Caco-2 (cell line): Measurements from ENCODE around the gene SMPX. TPM values are rescaled to one million over a fixed set of nuclear protein-coding genes. Genes with fewer than 3 reads are reported as not detected.

Experiments used
- BruUV-seq: library from RNA; stranded (reverse); fragments of 400-500 nt; replicated peaks from 2 replicates; lab custom pipeline; 2021; lab: Mats Ljungman, UMichigan
- CTCF ChIA-PET: fragments of 300-600 bp; sonication (Branson Sonifier 250); formaldehyde crosslinking; loops from one replicate; lab custom pipeline; 2022; ENCODE audit warnings: antibody characterized with exemption; lab: Charles Lee
- POLR2A ChIA-PET: fragments of 300-600 bp; sonication (Branson Sonifier 250); formaldehyde crosslinking; loops from one replicate; lab custom pipeline; 2022; ENCODE audit warnings: antibody characterized with exemption; lab: Charles Lee
- DNase-seq, 2 experiments: peaks; one replicate each; pipeline versions ENCODE4 v3.0.0 to v3.0.0-alpha.2; 2020 to 2022
- H3K27me3 ChIP-seq: replicated peaks from 2 replicates; pipeline ENCODE4 v1.6.0; 2011; ENCODE audit warnings: low read length; ENCODE audit not compliant: control insufficient read depth, insufficient read depth
- H3K36me3 ChIP-seq: 2 replicates; pipeline ENCODE4 v1.5.1; 2011; ENCODE audit warnings: low read length; ENCODE audit not compliant: control insufficient read depth, insufficient read depth
- H3K4me1 ChIP-seq: fragments of 250-450 bp; sonication (Bioruptor Pico); 2 replicates; pipeline ENCODE4 v1.5.1; 2020; ENCODE audit warnings: mild to moderate bottlenecking
- H3K4me3 ChIP-seq: 2 replicates; pipeline ENCODE4 v1.5.1; 2011; ENCODE audit warnings: low read depth, mild to moderate bottlenecking, control low read depth, low read length
- H3K9me3 ChIP-seq: fragments of 250-450 bp; sonication (Bioruptor Pico); 2 replicates; pipeline ENCODE4 v1.5.1; 2020; ENCODE audit warnings: mild to moderate bottlenecking, moderate library complexity
- H3K27ac Mint-ChIP-seq: one replicate; pipeline ENCODE4 v1.8.0; 2022; ENCODE audit warnings: mixed read lengths; ENCODE audit not compliant: unreplicated experiment
- H3K27me3 Mint-ChIP-seq: one replicate; pipeline ENCODE4 v1.8.0; 2022; ENCODE audit warnings: mixed read lengths; ENCODE audit not compliant: insufficient read depth, unreplicated experiment
- H3K36me3 Mint-ChIP-seq: one replicate; pipeline ENCODE4 v1.8.0; 2022; ENCODE audit warnings: mild to moderate bottlenecking, mixed read lengths; ENCODE audit not compliant: insufficient read depth, unreplicated experiment
- H3K4me1 Mint-ChIP-seq: one replicate; pipeline ENCODE4 v1.8.0; 2022; ENCODE audit warnings: low read depth, mixed read lengths; ENCODE audit not compliant: unreplicated experiment
- H3K4me3 Mint-ChIP-seq: one replicate; pipeline ENCODE4 v1.8.0; 2022; ENCODE audit warnings: mild to moderate bottlenecking, moderate library complexity, mixed read lengths; ENCODE audit not compliant: unreplicated experiment
- H3K9me3 Mint-ChIP-seq: one replicate; pipeline ENCODE4 v1.8.0; 2022; ENCODE audit warnings: mixed read lengths; ENCODE audit not compliant: unreplicated experiment
- CTCF ChIP-seq, 2 experiments: fragments of 200-600 bp in 1 of 2; IDR thresholded peaks; 1 replicate in 1 of 2; 2 replicates in 1 of 2; pipeline versions ENCODE4 v1.5.1 to v1.8.0; 2011 to 2022; ENCODE audit warnings: antibody characterized with exemption in 1 of 2, control low read depth in 1 of 2, inconsistent platforms in 1 of 2, low read depth in 1 of 2, low read length in 1 of 2, mild to moderate bottlenecking in 1 of 2, moderate library complexity in 1 of 2; ENCODE audit not compliant: insufficient read depth in 1 of 2, severe bottlenecking in 1 of 2, unreplicated experiment in 1 of 2
- intact Hi-C: fragments of 100-400 bp; cut with micrococcal nuclease; formaldehyde crosslinking; loops from one replicate; pipeline ENCODE4 v1.10.0; 2022; ENCODE audit not compliant: unreplicated experiment
- total RNA-seq: library from RNA; stranded (reverse); gene quantifications from 2 replicates; pipeline ENCODE4 v1.2.3, GENCODE V29; 2022

Gene SMPX
- total RNA-seq, 1 experiment from 2014 or later: 2.9 TPM

DNA sequence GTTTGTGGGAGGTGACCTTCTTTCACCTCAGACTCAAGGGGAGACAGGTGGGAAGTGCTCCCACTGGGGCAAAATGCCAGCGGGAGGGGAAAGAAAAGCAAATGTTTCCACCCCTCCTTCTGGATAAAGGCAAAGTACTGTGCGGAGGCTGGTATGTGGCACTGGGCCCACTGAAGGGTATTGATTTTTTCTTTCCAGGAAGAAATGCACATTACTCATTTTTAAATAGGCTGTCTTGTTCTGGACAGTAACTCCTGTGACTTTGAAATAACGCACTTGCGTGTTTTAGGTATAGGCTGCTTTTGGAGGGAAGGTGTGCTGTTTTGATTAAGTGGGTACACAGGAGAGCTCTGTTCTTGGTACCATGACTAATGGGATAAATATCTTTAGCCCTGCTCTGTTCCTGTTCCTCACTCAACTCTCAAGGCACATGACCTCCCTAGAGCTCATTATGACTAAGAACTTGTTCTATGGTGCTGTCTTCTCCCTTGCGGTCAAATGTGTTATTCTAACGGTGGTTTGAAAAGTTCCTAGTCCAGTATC is 40.8 kb upstream of the SMPX start:
- ChIA-PET POLR2A (no interaction called here), CTCF (no interaction called here)
- no peaks in the 10 kb centered on the region for H3K27me3 ChIP-seq
- no peaks in the 10 kb centered on the region for H3K36me3 Mint-ChIP-seq
- H3K27me3 Mint-ChIP-seq: no peaks in the 10 kb centered on the region
- H3K36me3 ChIP-seq: no peaks in the 10 kb centered on the region
- intact Hi-C loops: no loop called here
- no TSS peak for BruUV-seq
- TF ChIP-seq CTCF (IDR thresholded peaks at IDR 0.05; ENCODE audit: insufficient read depth in 1 of 2, low read depth in 1 of 2, low read length in 1 of 2, severe bottlenecking in 1 of 2, unreplicated experiment in 1 of 2): no peak
- DNase-seq: no peak
- peaks cover 11% of the 10 kb centered on the region; the same call in 1 of the 2 replicates for H3K4me1 ChIP-seq
- H3K27ac Mint-ChIP-seq: no peak overlapping the region
- no peaks in the 10 kb centered on the region for H3K9me3 ChIP-seq
- H3K4me3 ChIP-seq: no peak overlapping the region
- H3K9me3 Mint-ChIP-seq: no peaks in the 10 kb centered on the region
- no peaks in the 10 kb centered on the region for H3K4me1 Mint-ChIP-seq
- no peak overlapping the region for H3K4me3 Mint-ChIP-seq

DNA sequence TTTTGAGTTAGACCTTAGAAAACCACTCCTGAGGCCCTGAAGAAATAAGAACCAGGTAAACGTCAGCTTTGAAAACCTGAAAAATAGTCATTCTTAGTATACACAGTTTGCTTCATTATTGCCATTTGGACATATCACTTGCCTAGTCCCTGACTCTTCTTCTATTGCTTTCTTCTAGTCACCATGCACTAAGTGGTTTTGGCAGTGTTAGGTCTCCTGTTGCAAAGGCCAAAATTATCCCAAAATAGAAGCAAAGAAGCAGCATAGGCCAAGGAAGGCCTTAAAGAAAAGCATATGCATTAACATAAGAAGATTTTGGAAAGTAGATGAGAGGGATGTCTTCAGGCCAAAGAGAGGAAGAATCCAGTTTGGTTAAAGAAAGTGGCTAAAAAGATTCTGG is 24.1 kb upstream of the SMPX start:
- H3K4me3 Mint-ChIP-seq: no peak overlapping the region
- DNase-seq: no peak
- intact Hi-C loops: no loop called here
- no TSS peak for BruUV-seq
- no peaks in the 10 kb centered on the region for H3K4me1 Mint-ChIP-seq
- no peaks in the 10 kb centered on the region for H3K27me3 Mint-ChIP-seq
- no peaks in the 10 kb centered on the region for H3K36me3 ChIP-seq
- ChIA-PET CTCF (no interaction called here), POLR2A (no interaction called here)
- H3K4me3 ChIP-seq: no peak overlapping the region
- TF ChIP-seq CTCF (IDR thresholded peaks at IDR 0.05; ENCODE audit: insufficient read depth in 1 of 2, low read depth in 1 of 2, low read length in 1 of 2, severe bottlenecking in 1 of 2, unreplicated experiment in 1 of 2): no peak
- no peaks in the 10 kb centered on the region for H3K9me3 Mint-ChIP-seq
- no peaks in the 10 kb centered on the region for H3K27me3 ChIP-seq
- no peaks in the 10 kb centered on the region for H3K4me1 ChIP-seq
- H3K36me3 Mint-ChIP-seq: no peaks in the 10 kb centered on the region
- H3K27ac Mint-ChIP-seq: no peak overlapping the region
- no peaks in the 10 kb centered on the region for H3K9me3 ChIP-seq

GRCh38 chrX:21781525-21781924 is 23.6 kb upstream of the SMPX start:
- no peaks in the 10 kb centered on the region for H3K9me3 Mint-ChIP-seq
- H3K27ac Mint-ChIP-seq: no peak overlapping the region
- Histone ChIP-seq H3K36me3 (no peaks in the 10 kb centered on the region), H3K9me3 (no peaks in the 10 kb centered on the region), H3K4me3 (no peak overlapping the region), H3K4me1 (no peaks in the 10 kb centered on the region), H3K27me3 (no peaks in the 10 kb centered on the region)
- H3K4me1 Mint-ChIP-seq: no peaks in the 10 kb centered on the region
- DNase-seq: no peak
- POLR2A ChIA-PET: no interaction called here
- no TSS peak for BruUV-seq
- CTCF ChIA-PET: no interaction called here
- H3K4me3 Mint-ChIP-seq: no peak overlapping the region
- no peaks in the 10 kb centered on the region for H3K36me3 Mint-ChIP-seq
- TF ChIP-seq CTCF (IDR thresholded peaks at IDR 0.05; ENCODE audit: insufficient read depth in 1 of 2, low read depth in 1 of 2, low read length in 1 of 2, severe bottlenecking in 1 of 2, unreplicated experiment in 1 of 2): no peak
- intact Hi-C loops: no loop called here
- no peaks in the 10 kb centered on the region for H3K27me3 Mint-ChIP-seq
